ENCODE measurements around the gene KRTAP4-9. TPM values are rescaled to one million over a fixed set of nuclear protein-coding genes. Genes with fewer than 3 reads are reported as not detected.
"Not testable (repeated sequence)": the region's sequence is repeated elsewhere in the genome, so short reads cannot be mapped to it uniquely, and the experiment has no call there.

KRTAP4-9 gene
- total RNA-seq, 1 donor, result not detected

- no peaks in the 10 kb centered on the region for H3K27me3 ChIP-seq (ENCODE audit: insufficient read depth, low read length)
- no peak overlapping the region for H3K4me3 ChIP-seq (ENCODE audit: low read length)
- H3K9me3 ChIP-seq (ENCODE audit: low read depth, low read length), result peaks cover 6% of the 10 kb centered on the region
- H3K4me1 ChIP-seq (ENCODE audit: insufficient read depth, low read length), result peaks cover 8% of the 10 kb centered on the region
Measured at GRCh38 chr17:41111151-41111885, 6.1 kb downstream of the KRTAP4-9 start.

GRCh38 chr17:41116297-41116696, 11.1 kb downstream of the KRTAP4-9 start:
- H3K4me1 ChIP-seq (ENCODE audit: insufficient read depth, low read length), result peaks cover 11% of the 10 kb centered on the region
- H3K27me3 ChIP-seq (ENCODE audit: insufficient read depth, low read length), result peaks cover 3% of the 10 kb centered on the region
- peaks cover 6% of the 10 kb centered on the region for H3K9me3 ChIP-seq (ENCODE audit: low read depth, low read length)

GRCh38 chr17:41117846-41118386, 12.7 kb downstream of the KRTAP4-9 start, which contains the start of gene KRTAP4-11:
Gene KRTAP4-11, minus strand, starts transcription at chr17:41118373. Its CDS starts 58 bp downstream, at chr17:41118315.
- not testable (repeated sequence) for H3K4me3 ChIP-seq (ENCODE audit: low read length); H3K27me3 ChIP-seq (ENCODE audit: insufficient read depth, low read length); H3K9me3 ChIP-seq (ENCODE audit: low read depth, low read length)
- H3K4me1 ChIP-seq (ENCODE audit: insufficient read depth, low read length), result peaks cover 11% of the 10 kb centered on the region

More at GRCh38 chr17:41116297-41116696, 11.1 kb downstream of the KRTAP4-9 start:
- H3K4me3 ChIP-seq (ENCODE audit: low read length), result no peak overlapping the region

- H3K4me1 ChIP-seq (ENCODE audit: insufficient read depth, low read length), result peaks cover 11% of the 10 kb centered on the region
- no peaks in the 10 kb centered on the region for H3K9me3 ChIP-seq (ENCODE audit: low read depth, low read length)
- no peak overlapping the region for H3K4me3 ChIP-seq (ENCODE audit: low read length)
- peaks cover 3% of the 10 kb centered on the region for H3K27me3 ChIP-seq (ENCODE audit: insufficient read depth, low read length)
Measured at GRCh38 chr17:41118721-41119120, 13.5 kb downstream of the KRTAP4-9 start.

GRCh38 chr17:41119696-41120690, 14.8 kb downstream of the KRTAP4-9 start:
- not testable (repeated sequence) for H3K27me3 ChIP-seq (ENCODE audit: insufficient read depth, low read length); H3K4me3 ChIP-seq (ENCODE audit: low read length)
- peaks cover 11% of the 10 kb centered on the region for H3K4me1 ChIP-seq (ENCODE audit: insufficient read depth, low read length)

GRCh38 chr17:41121742-41122141, 16.6 kb downstream of the KRTAP4-9 start:
- no peak overlapping the region for H3K4me3 ChIP-seq (ENCODE audit: low read length)
- no peaks in the 10 kb centered on the region for H3K27me3 ChIP-seq (ENCODE audit: insufficient read depth, low read length)
- H3K4me1 ChIP-seq (ENCODE audit: insufficient read depth, low read length), result peaks cover 12% of the 10 kb centered on the region
- H3K9me3 ChIP-seq (ENCODE audit: low read depth, low read length), result no peaks in the 10 kb centered on the region

More at GRCh38 chr17:41119696-41120690, 14.8 kb downstream of the KRTAP4-9 start:
- H3K9me3 ChIP-seq (ENCODE audit: low read depth, low read length), result not testable (repeated sequence)

GRCh38 chr17:41123292-41123990, 18.3 kb downstream of the KRTAP4-9 start:
- peaks cover 12% of the 10 kb centered on the region for H3K4me1 ChIP-seq (ENCODE audit: insufficient read depth, low read length)
- H3K27me3 ChIP-seq (ENCODE audit: insufficient read depth, low read length); H3K9me3 ChIP-seq (ENCODE audit: low read depth, low read length); H3K4me3 ChIP-seq (ENCODE audit: low read length): not testable (repeated sequence)

- not testable (repeated sequence) for H3K9me3 ChIP-seq (ENCODE audit: low read depth, low read length); H3K27me3 ChIP-seq (ENCODE audit: insufficient read depth, low read length); H3K4me3 ChIP-seq (ENCODE audit: low read length); H3K4me1 ChIP-seq (ENCODE audit: insufficient read depth, low read length)
Measured at GRCh38 chr17:41123991-41124371, 18.8 kb downstream of the KRTAP4-9 start, which contains the start of gene KRTAP4-12. Gene KRTAP4-12, minus strand, starts transcription at chr17:41124182. Its CDS starts 60 bp downstream, at chr17:41124122.

GRCh38 chr17:41125064-41125463, 19.9 kb downstream of the KRTAP4-9 start:
- Histone ChIP-seq H3K4me3 (ENCODE audit: low read length) (no peak overlapping the region), H3K4me1 (ENCODE audit: insufficient read depth, low read length) (peaks cover 9% of the 10 kb centered on the region), H3K9me3 (ENCODE audit: low read depth, low read length) (no peaks in the 10 kb centered on the region), H3K27me3 (ENCODE audit: insufficient read depth, low read length) (no peaks in the 10 kb centered on the region)

GRCh38 chr17:41126412-41126811, 21.2 kb downstream of the KRTAP4-9 start:
- no peaks in the 10 kb centered on the region for H3K9me3 ChIP-seq (ENCODE audit: low read depth, low read length)
- no peak overlapping the region for H3K4me3 ChIP-seq (ENCODE audit: low read length)
- peaks cover 6% of the 10 kb centered on the region for H3K4me1 ChIP-seq (ENCODE audit: insufficient read depth, low read length)
- H3K27me3 ChIP-seq (ENCODE audit: insufficient read depth, low read length), result no peaks in the 10 kb centered on the region

- Histone ChIP-seq H3K4me3 (ENCODE audit: low read length) (no peak overlapping the region), H3K4me1 (ENCODE audit: insufficient read depth, low read length) (peaks cover 6% of the 10 kb centered on the region), H3K27me3 (ENCODE audit: insufficient read depth, low read length) (no peaks in the 10 kb centered on the region), H3K9me3 (ENCODE audit: low read depth, low read length) (no peaks in the 10 kb centered on the region)
Measured at GRCh38 chr17:41127371-41127770, 22.2 kb downstream of the KRTAP4-9 start.

- Histone ChIP-seq H3K9me3 (ENCODE audit: low read depth, low read length) (no peaks in the 10 kb centered on the region), H3K4me1 (ENCODE audit: insufficient read depth, low read length) (no peaks in the 10 kb centered on the region), H3K27me3 (ENCODE audit: insufficient read depth, low read length) (no peaks in the 10 kb centered on the region), H3K4me3 (ENCODE audit: low read length) (no peak overlapping the region)
Measured at GRCh38 chr17:41131979-41132378, 26.8 kb downstream of the KRTAP4-9 start.

- H3K4me1 ChIP-seq (ENCODE audit: insufficient read depth, low read length), result no peaks in the 10 kb centered on the region
- H3K9me3 ChIP-seq (ENCODE audit: low read depth, low read length), result no peaks in the 10 kb centered on the region
- H3K27me3 ChIP-seq (ENCODE audit: insufficient read depth, low read length), result no peaks in the 10 kb centered on the region
- no peak overlapping the region for H3K4me3 ChIP-seq (ENCODE audit: low read length)
Measured at GRCh38 chr17:41133880-41134735, 28.9 kb downstream of the KRTAP4-9 start.

- not testable (repeated sequence) for H3K4me3 ChIP-seq (ENCODE audit: low read length); H3K27me3 ChIP-seq (ENCODE audit: insufficient read depth, low read length); H3K4me1 ChIP-seq (ENCODE audit: insufficient read depth, low read length); H3K9me3 ChIP-seq (ENCODE audit: low read depth, low read length)
Measured at GRCh38 chr17:41139865-41140264, 34.7 kb downstream of the KRTAP4-9 start.
